H54 (cell line): ENCODE results near the gene PIK3CA.
"Not testable (repeated sequence)": the region's sequence is repeated elsewhere in the genome, so short reads cannot be mapped to it uniquely, and the experiment has no call there.

Experiments used
- DNase-seq: peaks from one replicate; pipeline ENCODE4 v3.0.0; 2011; ENCODE audit warnings: low spot score, mixed read lengths; ENCODE audit not compliant: insufficient read length
- FAIRE-seq: peaks from 3 replicates; lab custom pipeline; 2011; peaks lifted over from hg19 to GRCh38; lab: Jason Lieb, UNC
- POLR2A ChIP-seq: IDR thresholded peaks from 2 replicates; pipeline ENCODE4 v1.6.1; 2011; ENCODE audit warnings: low read depth, mild to moderate bottlenecking, low read length

The PIK3CA gene

DNA sequence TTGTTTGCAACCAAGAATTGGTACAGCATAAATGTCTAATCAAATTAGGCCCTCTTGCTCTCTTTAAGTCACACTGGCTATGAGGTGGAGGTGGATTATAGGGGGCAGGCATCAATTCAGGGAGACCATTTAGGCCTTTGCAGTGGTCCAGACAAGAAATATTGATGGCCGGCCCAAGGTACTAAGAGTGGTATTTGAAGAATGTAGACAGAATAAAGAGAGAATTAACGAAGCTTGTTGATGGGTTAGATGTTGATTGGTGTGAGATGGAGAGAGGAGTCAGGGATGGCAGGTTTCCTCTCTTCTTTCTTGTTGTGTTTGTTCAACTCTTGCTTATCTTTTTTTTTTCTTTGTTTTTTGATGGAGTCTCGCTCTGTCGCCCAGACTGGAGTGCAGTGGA lies 48.5 kb downstream of the PIK3CA start:
- peak; percentile 74 for FAIRE-seq
- DNase-seq, result no peak
- TF ChIP-seq POLR2A, result no peak

- DNase-seq, result no peak
- no peak for TF ChIP-seq POLR2A
- peak; percentile 83 for FAIRE-seq
Measured at GRCh38 chr3:179200790-179201189, 52.6 kb downstream of the PIK3CA start.

GRCh38 chr3:179215550-179215949 lies 67.4 kb downstream of the PIK3CA start:
- FAIRE-seq, DNase-seq: not testable (repeated sequence)

DNA sequence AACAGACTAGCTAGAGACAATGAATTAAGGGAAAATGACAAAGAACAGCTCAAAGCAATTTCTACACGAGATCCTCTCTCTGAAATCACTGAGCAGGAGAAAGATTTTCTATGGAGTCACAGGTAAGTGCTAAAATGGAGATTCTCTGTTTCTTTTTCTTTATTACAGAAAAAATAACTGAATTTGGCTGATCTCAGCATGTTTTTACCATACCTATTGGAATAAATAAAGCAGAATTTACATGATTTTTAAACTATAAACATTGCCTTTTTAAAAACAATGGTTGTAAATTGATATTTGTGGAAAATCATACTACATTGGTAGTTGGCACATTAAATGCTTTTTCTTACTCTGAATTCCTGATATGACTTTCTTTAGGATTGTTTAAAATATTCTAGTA lies 70.1 kb downstream of the PIK3CA start:
- not testable (repeated sequence) for FAIRE-seq, DNase-seq

GRCh38 chr3:179223548-179223947 lies 75.4 kb downstream of the PIK3CA start:
- no peak for TF ChIP-seq POLR2A
- DNase-seq (no peak), FAIRE-seq (peak; percentile 55)

DNA sequence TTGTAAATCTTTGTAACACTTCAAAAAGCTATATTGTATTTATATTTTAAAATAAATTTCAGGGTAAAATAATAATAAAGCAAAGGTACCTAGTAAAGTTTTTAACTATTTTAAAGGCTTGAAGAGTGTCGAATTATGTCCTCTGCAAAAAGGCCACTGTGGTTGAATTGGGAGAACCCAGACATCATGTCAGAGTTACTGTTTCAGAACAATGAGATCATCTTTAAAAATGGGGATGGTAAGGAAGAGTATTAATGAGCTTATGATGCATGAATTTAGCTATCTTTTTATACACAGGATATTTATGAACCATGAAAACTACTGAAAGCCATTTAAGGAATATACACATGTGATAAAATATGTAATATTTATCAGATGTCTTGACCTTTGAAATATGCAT lies 76.4 kb downstream of the PIK3CA start:
- no peak for FAIRE-seq
- no peak for TF ChIP-seq POLR2A
- no peak for DNase-seq

DNA sequence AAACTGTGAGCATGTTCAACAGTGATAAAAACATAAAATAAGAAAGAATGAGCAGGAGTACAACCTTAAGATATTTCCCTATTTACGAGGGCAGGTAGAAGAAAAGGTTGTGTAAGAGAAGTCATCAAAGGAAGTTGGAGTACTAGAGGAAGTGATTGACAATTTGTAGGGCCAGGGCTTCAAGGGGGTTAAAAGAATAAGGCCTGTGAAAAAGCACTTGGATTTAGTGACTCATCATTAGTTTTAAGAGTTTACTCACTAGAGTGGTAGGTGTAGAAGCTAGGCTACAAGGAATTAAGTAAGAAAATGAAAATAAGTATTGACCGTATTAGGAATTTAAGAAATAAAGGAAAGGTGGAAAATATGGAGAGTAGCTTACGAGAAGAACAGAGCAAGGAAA lies 79.2 kb downstream of the PIK3CA start:
- no peak for TF ChIP-seq POLR2A
- no peak for DNase-seq
- peak; percentile 86 for FAIRE-seq

- TF ChIP-seq POLR2A, result no peak
- no peak for DNase-seq
- FAIRE-seq, result no peak
Measured at GRCh38 chr3:179229177-179229576, 81.0 kb downstream of the PIK3CA start.

DNA sequence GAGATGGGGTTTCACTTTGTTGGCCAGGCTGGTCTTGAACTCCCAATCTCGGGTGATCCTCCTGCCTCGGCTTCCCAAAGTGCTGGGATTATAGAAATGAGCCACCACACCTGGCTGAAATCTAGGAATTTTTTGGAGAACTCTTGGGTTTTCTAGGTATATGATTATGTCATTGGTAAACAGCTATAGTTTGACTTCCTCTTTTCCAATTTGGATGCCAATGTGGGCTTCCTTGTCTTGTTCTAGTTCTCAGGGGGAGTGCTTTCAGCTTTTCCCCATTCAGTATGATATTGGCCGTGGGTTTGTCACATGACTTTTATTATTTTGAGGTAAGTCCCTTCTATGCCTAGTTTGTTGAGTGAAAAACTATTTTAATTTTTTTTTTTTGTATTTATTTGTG lies 84.9 kb downstream of the PIK3CA start:
- no peak for TF ChIP-seq POLR2A
- DNase-seq (no peak), FAIRE-seq (no peak)

DNA sequence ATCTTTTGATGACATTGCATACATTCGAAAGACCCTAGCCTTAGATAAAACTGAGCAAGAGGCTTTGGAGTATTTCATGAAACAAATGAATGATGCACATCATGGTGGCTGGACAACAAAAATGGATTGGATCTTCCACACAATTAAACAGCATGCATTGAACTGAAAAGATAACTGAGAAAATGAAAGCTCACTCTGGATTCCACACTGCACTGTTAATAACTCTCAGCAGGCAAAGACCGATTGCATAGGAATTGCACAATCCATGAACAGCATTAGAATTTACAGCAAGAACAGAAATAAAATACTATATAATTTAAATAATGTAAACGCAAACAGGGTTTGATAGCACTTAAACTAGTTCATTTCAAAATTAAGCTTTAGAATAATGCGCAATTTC lies 86.0 kb downstream of the PIK3CA start:
- FAIRE-seq (no peak), DNase-seq (no peak)
- TF ChIP-seq POLR2A, result no peak

DNA sequence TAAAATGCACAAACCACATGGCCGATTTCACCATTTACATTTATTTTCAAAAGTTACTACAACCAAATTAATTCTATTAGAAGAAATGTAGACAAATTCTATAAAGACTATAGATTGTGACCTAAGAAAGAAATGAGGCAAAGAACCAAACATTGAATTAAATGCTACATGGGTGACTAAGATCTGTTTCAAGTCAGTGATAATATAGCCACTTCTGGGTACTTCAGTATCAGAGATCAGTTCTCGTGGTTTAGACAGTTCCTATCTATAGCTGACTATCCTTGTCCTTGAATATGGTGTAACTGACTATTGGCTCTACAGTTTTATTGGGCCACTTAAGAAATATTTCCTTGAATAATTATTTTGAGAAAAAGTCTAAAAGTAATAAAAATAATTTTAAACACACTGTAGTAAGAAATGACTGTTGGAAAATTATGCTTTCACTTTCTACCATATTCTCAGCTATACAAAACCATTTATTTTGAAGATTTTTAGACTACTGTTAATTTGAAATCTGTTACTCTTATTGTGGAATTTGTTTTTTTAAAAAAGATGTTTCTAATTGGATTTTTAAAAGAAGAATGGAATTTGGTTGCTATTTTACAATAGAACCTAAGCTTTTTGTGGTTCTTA lies 88.6 kb downstream of the PIK3CA start:
- no peak for TF ChIP-seq POLR2A
- FAIRE-seq (no peak), DNase-seq (no peak)

DNA sequence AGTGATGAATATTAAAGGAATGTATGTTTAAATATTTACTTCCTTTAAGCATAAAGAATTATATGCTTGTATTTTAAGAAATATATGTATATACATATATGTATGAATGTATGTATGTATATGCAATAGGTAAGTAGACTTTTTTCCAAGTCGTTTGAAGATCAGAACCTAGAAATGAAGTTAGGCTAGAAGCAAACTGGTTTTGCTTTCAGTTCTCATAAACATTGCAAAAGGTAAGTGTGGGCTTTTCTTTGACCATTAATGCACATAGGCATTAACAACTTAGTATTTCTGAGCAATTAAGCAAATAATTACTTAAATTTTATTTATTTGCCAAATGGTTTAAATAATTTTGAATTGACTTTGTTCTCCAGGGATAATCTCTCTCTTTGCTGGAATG lies 92.1 kb downstream of the PIK3CA start:
- not testable (repeated sequence) for DNase-seq, FAIRE-seq

- FAIRE-seq, result peak; percentile 20
- not testable (repeated sequence) for DNase-seq
Measured at GRCh38 chr3:179242859-179243258, 94.7 kb downstream of the PIK3CA start.

- FAIRE-seq (no peak), DNase-seq (no peak)
- TF ChIP-seq POLR2A, result no peak
Measured at GRCh38 chr3:179244878-179245277, 96.7 kb downstream of the PIK3CA start.

GRCh38 chr3:179247289-179248015 lies 99.3 kb downstream of the PIK3CA start:
- no peak for DNase-seq
- no peak for FAIRE-seq
- no peak for TF ChIP-seq POLR2A
